Stimulated activated naive CD8-positive, alpha-beta T cell treated with anti-CD3 and anti-CD28 coated beads, Interleukin-15, Interleukin-2, amounts not matched to agents 100 ng/mL and 50 ng/mL, for 24 hours (primary cell): Measurements from ENCODE around the gene CRYBB1.
A peak's percentile ranks its signal among the peaks of the same experiment; 100 is the strongest.

ENCODE experiments used
- H3K27ac Mint-ChIP-seq: one replicate; pipeline ENCODE4 v1.8.0; 2021; ENCODE audit warnings: mild to moderate bottlenecking, mixed read lengths
- H3K27me3 Mint-ChIP-seq: one replicate; pipeline ENCODE4 v1.8.0; 2021; ENCODE audit warnings: mixed read lengths
- H3K36me3 Mint-ChIP-seq: one replicate; pipeline ENCODE4 v1.8.0; 2021; ENCODE audit warnings: low read depth, mixed read lengths
- H3K4me1 Mint-ChIP-seq: one replicate; pipeline ENCODE4 v1.8.0; 2021; ENCODE audit warnings: low read depth, mixed read lengths
- H3K4me3 Mint-ChIP-seq: one replicate; pipeline ENCODE4 v1.8.0; 2021; ENCODE audit warnings: mild to moderate bottlenecking, mixed read lengths
- H3K9me3 Mint-ChIP-seq: one replicate; pipeline ENCODE4 v1.8.0; 2021; ENCODE audit warnings: mixed read lengths

CRYBB1 gene

GRCh38 chr22:26604368-26604767, 13.5 kb downstream of the CRYBB1 start:
- Mint-ChIP-seq H3K27me3 (no peaks in the 10 kb centered on the region), H3K9me3 (no peaks in the 10 kb centered on the region), H3K36me3 (no peaks in the 10 kb centered on the region), H3K4me1 (peaks cover 9% of the 10 kb centered on the region), H3K4me3 (no peak overlapping the region), H3K27ac (no peak overlapping the region)

- no peaks in the 10 kb centered on the region for H3K36me3 Mint-ChIP-seq
- peaks cover 24% of the 10 kb centered on the region for H3K4me1 Mint-ChIP-seq
- no peak overlapping the region for H3K4me3 Mint-ChIP-seq
- H3K27ac Mint-ChIP-seq: no peak overlapping the region
- H3K27me3 Mint-ChIP-seq: no peaks in the 10 kb centered on the region
- no peaks in the 10 kb centered on the region for H3K9me3 Mint-ChIP-seq
Measured at GRCh38 chr22:26602127-26602526, 15.7 kb downstream of the CRYBB1 start.

GRCh38 chr22:26601726-26602125, 16.1 kb downstream of the CRYBB1 start:
- Mint-ChIP-seq H3K4me3 (no peak overlapping the region), H3K4me1 (peaks cover 28% of the 10 kb centered on the region), H3K9me3 (no peaks in the 10 kb centered on the region), H3K27ac (no peak overlapping the region), H3K36me3 (no peaks in the 10 kb centered on the region), H3K27me3 (no peaks in the 10 kb centered on the region)

- H3K27ac Mint-ChIP-seq: no peak overlapping the region
- H3K27me3 Mint-ChIP-seq: no peaks in the 10 kb centered on the region
- H3K36me3 Mint-ChIP-seq: no peaks in the 10 kb centered on the region
- H3K9me3 Mint-ChIP-seq: no peaks in the 10 kb centered on the region
- H3K4me3 Mint-ChIP-seq: no peak overlapping the region
- peaks cover 34% of the 10 kb centered on the region for H3K4me1 Mint-ChIP-seq
Measured at GRCh38 chr22:26599505-26599904, 18.3 kb downstream of the CRYBB1 start.

- Mint-ChIP-seq H3K4me1 (peaks cover 54% of the 10 kb centered on the region), H3K27ac (no peak overlapping the region), H3K9me3 (no peaks in the 10 kb centered on the region), H3K36me3 (no peaks in the 10 kb centered on the region), H3K27me3 (no peaks in the 10 kb centered on the region), H3K4me3 (no peak overlapping the region)
Measured at GRCh38 chr22:26597480-26597879, 20.3 kb downstream of the CRYBB1 start.

GRCh38 chr22:26597026-26597425, 20.8 kb downstream of the CRYBB1 start:
- Mint-ChIP-seq H3K36me3 (no peaks in the 10 kb centered on the region), H3K27ac (peak overlapping the region; percentile 19), H3K4me3 (no peak overlapping the region), H3K27me3 (no peaks in the 10 kb centered on the region), H3K4me1 (peaks cover 59% of the 10 kb centered on the region), H3K9me3 (no peaks in the 10 kb centered on the region)

- H3K27me3 Mint-ChIP-seq: no peaks in the 10 kb centered on the region
- H3K4me3 Mint-ChIP-seq: no peak overlapping the region
- H3K27ac Mint-ChIP-seq: peak overlapping the region; percentile 13
- H3K4me1 Mint-ChIP-seq: peaks cover 71% of the 10 kb centered on the region
- H3K36me3 Mint-ChIP-seq: no peaks in the 10 kb centered on the region
- no peaks in the 10 kb centered on the region for H3K9me3 Mint-ChIP-seq
Measured at GRCh38 chr22:26593763-26594162, 24.1 kb downstream of the CRYBB1 start.

GRCh38 chr22:26592421-26592891, 25.4 kb downstream of the CRYBB1 start:
- Mint-ChIP-seq H3K36me3 (peaks cover 8% of the 10 kb centered on the region), H3K27ac (peak overlapping the region; percentile 18), H3K27me3 (no peaks in the 10 kb centered on the region), H3K4me3 (peak overlapping the region; percentile 2), H3K9me3 (no peaks in the 10 kb centered on the region), H3K4me1 (peaks cover 74% of the 10 kb centered on the region)

- H3K4me1 Mint-ChIP-seq: peaks cover 85% of the 10 kb centered on the region
- peaks cover 15% of the 10 kb centered on the region for H3K36me3 Mint-ChIP-seq
- H3K27ac Mint-ChIP-seq: peak within 1 kb of the TSS; percentile 90
- H3K27me3 Mint-ChIP-seq: no peaks in the 10 kb centered on the region
- no peaks in the 10 kb centered on the region for H3K9me3 Mint-ChIP-seq
- peak within 1 kb of the TSS; percentile 90 for H3K4me3 Mint-ChIP-seq
Measured at GRCh38 chr22:26589845-26590736, 27.7 kb downstream of the CRYBB1 start, which contains the start of gene TPST2. TSS of gene TPST2 (minus strand) at chr22:26590132. CDS start at chr22:26541630, 48,502 bp downstream.

GRCh38 chr22:26589367-26589844, 28.4 kb downstream of the CRYBB1 start:
- Mint-ChIP-seq H3K27me3 (no peaks in the 10 kb centered on the region), H3K36me3 (peaks cover 19% of the 10 kb centered on the region), H3K4me1 (peaks cover 85% of the 10 kb centered on the region), H3K27ac (peak overlapping the region; percentile 80), H3K9me3 (no peaks in the 10 kb centered on the region), H3K4me3 (peak overlapping the region; percentile 89)

GRCh38 chr22:26588729-26589366, 29.0 kb downstream of the CRYBB1 start:
- H3K27ac Mint-ChIP-seq: peak overlapping the region; percentile 80
- no peaks in the 10 kb centered on the region for H3K27me3 Mint-ChIP-seq
- peak overlapping the region; percentile 89 for H3K4me3 Mint-ChIP-seq
- no peaks in the 10 kb centered on the region for H3K9me3 Mint-ChIP-seq
- peaks cover 85% of the 10 kb centered on the region for H3K4me1 Mint-ChIP-seq
- H3K36me3 Mint-ChIP-seq: peaks cover 24% of the 10 kb centered on the region

- no peaks in the 10 kb centered on the region for H3K9me3 Mint-ChIP-seq
- peak overlapping the region; percentile 89 for H3K4me3 Mint-ChIP-seq
- H3K27ac Mint-ChIP-seq: peak overlapping the region; percentile 80
- peaks cover 79% of the 10 kb centered on the region for H3K4me1 Mint-ChIP-seq
- H3K36me3 Mint-ChIP-seq: peaks cover 25% of the 10 kb centered on the region
- H3K27me3 Mint-ChIP-seq: no peaks in the 10 kb centered on the region
Measured at GRCh38 chr22:26587991-26588613, 29.7 kb downstream of the CRYBB1 start.

- Mint-ChIP-seq H3K4me1 (peaks cover 72% of the 10 kb centered on the region), H3K9me3 (no peaks in the 10 kb centered on the region), H3K4me3 (peak overlapping the region; percentile 32), H3K27ac (peak overlapping the region; percentile 61), H3K27me3 (no peaks in the 10 kb centered on the region), H3K36me3 (peaks cover 33% of the 10 kb centered on the region)
Measured at GRCh38 chr22:26586556-26587325, 31.1 kb downstream of the CRYBB1 start.

GRCh38 chr22:26585104-26585790, 32.6 kb downstream of the CRYBB1 start:
- H3K36me3 Mint-ChIP-seq: peaks cover 45% of the 10 kb centered on the region
- no peaks in the 10 kb centered on the region for H3K9me3 Mint-ChIP-seq
- H3K27ac Mint-ChIP-seq: peak overlapping the region; percentile 71
- peaks cover 78% of the 10 kb centered on the region for H3K4me1 Mint-ChIP-seq
- H3K4me3 Mint-ChIP-seq: peak overlapping the region; percentile 20
- H3K27me3 Mint-ChIP-seq: no peaks in the 10 kb centered on the region
